Psoas muscle (tissue), 8 donors: ENCODE data around the gene UBE2S. TPM values are rescaled to one million over a fixed set of nuclear protein-coding genes. Genes with fewer than 3 reads are reported as not detected.

Experiments used
- ATAC-seq, 4 donors: fragments of 200-7000 bp; cut with Tn5 transposase; one replicate each; pipeline ENCODE4 v1.9.1; 2020; ENCODE audit warnings: moderate library complexity in 3 of 4, mild to moderate bottlenecking in 2 of 4
- DNase-seq, 2 donors: peaks; one replicate each; pipeline ENCODE4 v3.0.0-alpha.2; 2020
- H3K27ac ChIP-seq: fragments of 200-600 bp; one replicate; pipeline ENCODE4 v1.8.0; 2022
- H3K27me3 ChIP-seq, 3 donors: fragments of 200-600 bp in 1 of 3; one replicate each; pipeline versions ENCODE4 v1.6.1 to v1.8.0; 2013 to 2022; ENCODE audit warnings: low read length in 2 of 3, mild to moderate bottlenecking in 2 of 3, moderate library complexity in 1 of 3; ENCODE audit not compliant: insufficient read depth in 3 of 3
- H3K36me3 ChIP-seq, 2 donors: fragments of 200-600 bp in 1 of 2; one replicate each; pipeline versions ENCODE4 v1.6.1 to v1.8.0; 2013 to 2022; ENCODE audit warnings: low read depth in 1 of 2, mild to moderate bottlenecking in 1 of 2, moderate library complexity in 1 of 2; ENCODE audit not compliant: insufficient read depth in 1 of 2
- H3K4me1 ChIP-seq: fragments of 200-600 bp; one replicate; pipeline ENCODE4 v1.8.0; 2022
- H3K4me3 ChIP-seq: fragments of 200-600 bp; one replicate; pipeline ENCODE4 v1.8.0; 2022; ENCODE audit warnings: mild to moderate bottlenecking
- H3K9me3 ChIP-seq: fragments of 200-600 bp; one replicate; pipeline ENCODE4 v1.8.0; 2022
- WGBS, 3 donors: extraction: QIAGEN DNeasy Blood & Tissue Kit; methylation state at CpG; one replicate each; pipeline versions ENCODE4 v1.1.6 to v1.1.7; 2013; 5-methylcytosine and 5-hydroxymethylcytosine counted together
- intact Hi-C, 2 donors: fragments of 100-400 bp; cut with DNase I; formaldehyde crosslinking; loops; one replicate each; pipeline versions ENCODE4 v1.11.0 to v1.14.2; 2022
- polyA plus RNA-seq, 3 donors: library from polyadenylated mRNA; stranded (reverse); fragments of 200-250 nt; gene quantifications; one replicate each; pipeline ENCODE4 v1.2.3, GENCODE V29; 2013
- total RNA-seq, 4 donors: library from RNA; stranded (reverse); fragmentation: NEBNext Ultra II Directional in 2 of 4; extraction: Animal tissue kit (Norgen Biotek cat#: 25700) in 2 of 4; gene quantifications; one replicate each; pipeline versions ENCODE4 v1.2.1 to v1.2.4, GENCODE V29; 2021 to 2023
- TF ChIP-seq, protein P1 (sequence below): fragments of 200-600 bp; IDR thresholded peaks from one replicate; pipeline ENCODE4 v1.8.0; 2022; ENCODE audit warnings: antibody characterized with exemption
- donor health status: healthy with polysubstance abuse.
- donor health status: DM: no; HTN: no; CAD: no; lungs with moderate emphysema.
- donor health status: Bipolar disorder and iron deficiency.
- donor health status: healthy.
- donor health status: DM: yes; HTN: yes; CAD: no.
- donor health status: DM: no; HTN: no; CAD: no.
- donor health status: DM: no; HTN: no; CAD: no.
- donor health status: DM: yes; HTN: yes; CAD: no.

UBE2S gene
- total and polyA plus RNA-seq, 7 donors = 5.6 to 26.7 (median 17.9) TPM

- Histone ChIP-seq H3K27me3 (no peaks in the 10 kb centered on the region), H3K9me3 (no peaks in the 10 kb centered on the region), H3K4me3 (peak overlapping the region; percentile 81), H3K4me1 (peaks cover 32% of the 10 kb centered on the region), H3K36me3 (peaks cover 8 to 38% of the 10 kb centered on the region in 2 donors), H3K27ac (peak overlapping the region; percentile 86)
- DNase-seq = peak; percentile 97
- peak; percentile 87 to 92 (median 88) for ATAC-seq
- intact Hi-C loops = loop anchor here (5.0 to 10.0 kb wide), 5 partner anchors 43 to 270 kb away; partner anchors contain the start of genes U2AF2 (in 1 of the 2) and ZNF784 (in 1 of the 2)
- WGBS, 3 donors = 7 to 8% (median 7%) methylated on average over 34 of the region's 34 CpGs
- TF ChIP-seq, protein P1, sequence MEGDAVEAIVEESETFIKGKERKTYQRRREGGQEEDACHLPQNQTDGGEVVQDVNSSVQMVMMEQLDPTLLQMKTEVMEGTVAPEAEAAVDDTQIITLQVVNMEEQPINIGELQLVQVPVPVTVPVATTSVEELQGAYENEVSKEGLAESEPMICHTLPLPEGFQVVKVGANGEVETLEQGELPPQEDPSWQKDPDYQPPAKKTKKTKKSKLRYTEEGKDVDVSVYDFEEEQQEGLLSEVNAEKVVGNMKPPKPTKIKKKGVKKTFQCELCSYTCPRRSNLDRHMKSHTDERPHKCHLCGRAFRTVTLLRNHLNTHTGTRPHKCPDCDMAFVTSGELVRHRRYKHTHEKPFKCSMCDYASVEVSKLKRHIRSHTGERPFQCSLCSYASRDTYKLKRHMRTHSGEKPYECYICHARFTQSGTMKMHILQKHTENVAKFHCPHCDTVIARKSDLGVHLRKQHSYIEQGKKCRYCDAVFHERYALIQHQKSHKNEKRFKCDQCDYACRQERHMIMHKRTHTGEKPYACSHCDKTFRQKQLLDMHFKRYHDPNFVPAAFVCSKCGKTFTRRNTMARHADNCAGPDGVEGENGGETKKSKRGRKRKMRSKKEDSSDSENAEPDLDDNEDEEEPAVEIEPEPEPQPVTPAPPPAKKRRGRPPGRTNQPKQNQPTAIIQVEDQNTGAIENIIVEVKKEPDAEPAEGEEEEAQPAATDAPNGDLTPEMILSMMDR = no peak
Observed at GRCh38 chr19:55384920-55385723, 22.5 kb downstream of the UBE2S start.

- DNase-seq (peak; percentile 48 to 68), ATAC-seq (peak in 3 of 4 donors; percentile 6 to 15 (median 8))
- Histone ChIP-seq H3K36me3 (peaks cover 8 to 30% of the 10 kb centered on the region in 2 donors), H3K9me3 (no peaks in the 10 kb centered on the region), H3K4me1 (peaks cover 32% of the 10 kb centered on the region), H3K4me3 (peak within 1 kb of the TSS; percentile 81), H3K27me3 (no peaks in the 10 kb centered on the region), H3K27ac (peak within 1 kb of the TSS; percentile 86)
- WGBS, 3 donors = 20 to 35% (median 26%) methylated on average over 50 to 72 of the region's 72 CpGs
- intact Hi-C loops = loop anchor here (5.0 to 10.0 kb wide), 4 partner anchors 42 to 270 kb away; partner anchors contain the start of genes U2AF2 (in 1 of the 2) and ZNF784 (in 1 of the 2)
- TF ChIP-seq, protein P1 = no peak
Observed at GRCh38 chr19:55384131-55384919, 23.3 kb downstream of the UBE2S start, which contains the start of gene TMEM238. Gene TMEM238 (minus strand): TSS chr19:55384292. CDS start chr19:55384259, 33 bp downstream.

- intact Hi-C loops = loop anchor here (5.0 to 10.0 kb wide), 4 partner anchors 41 to 271 kb away; partner anchors contain the start of genes U2AF2 (in 1 of the 2) and ZNF784 (in 1 of the 2)
- no peaks in the 10 kb centered on the region for H3K27me3 ChIP-seq
- 5 to 9% (median 7%) methylated on average over 45 to 88 of the region's 88 CpGs for WGBS, 3 donors
- TF ChIP-seq, protein P1 = peak; percentile 23
- H3K27ac ChIP-seq = peak overlapping the region; percentile 86
- H3K4me1 ChIP-seq = peaks cover 27% of the 10 kb centered on the region
- peaks cover 5 to 22% of the 10 kb centered on the region in 2 donors for H3K36me3 ChIP-seq
- H3K4me3 ChIP-seq = peak overlapping the region; percentile 81
- no peaks in the 10 kb centered on the region for H3K9me3 ChIP-seq
- peak in 3 of 4 donors; percentile 10 to 22 (median 14) for ATAC-seq
- DNase-seq = peak; percentile 62 to 80
Observed at GRCh38 chr19:55383279-55384130, 24.1 kb downstream of the UBE2S start.

DNA sequence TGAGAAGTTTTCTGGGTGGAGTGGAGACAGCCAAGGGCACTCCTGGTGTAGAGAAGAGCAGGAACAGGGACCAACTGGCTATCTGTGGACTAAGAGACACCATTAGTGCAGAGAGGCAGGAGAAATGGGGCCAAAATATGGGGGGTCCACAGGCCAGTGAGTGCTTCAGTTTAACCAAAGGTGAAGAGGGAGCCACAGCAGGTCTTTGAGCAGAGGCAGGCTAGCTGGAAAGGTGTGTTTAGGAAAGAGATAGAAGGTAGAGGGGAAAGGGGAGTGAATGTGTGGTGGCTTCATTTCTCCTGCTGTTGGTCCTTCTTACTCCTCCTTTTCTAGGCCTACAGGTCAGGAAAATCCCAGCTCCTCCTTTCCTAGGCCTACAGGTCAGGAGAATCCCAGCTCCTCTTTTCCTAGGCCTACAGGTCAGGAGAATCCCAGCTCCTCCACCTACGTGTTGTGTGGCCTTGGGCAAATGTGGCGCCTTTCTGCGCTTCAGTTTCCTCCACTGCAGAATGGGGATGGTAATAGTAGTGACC is 25.0 kb downstream of the UBE2S start:
- ATAC-seq = no peak
- DNase-seq = no peak
- Histone ChIP-seq H3K4me1 (peaks cover 18% of the 10 kb centered on the region), H3K4me3 (no peak overlapping the region), H3K36me3 (peaks cover 0 to 13% of the 10 kb centered on the region in 2 donors), H3K27me3 (peaks cover 0 to 3% (median 0%) of the 10 kb centered on the region in 3 donors), H3K9me3 (no peaks in the 10 kb centered on the region), H3K27ac (no peak overlapping the region)
- TF ChIP-seq, protein P1 = no peak
- WGBS, 3 donors = 95 to 100% (median 99%) methylated on average over 3 of the region's 3 CpGs
- intact Hi-C loops = loop anchor here (5.0 to 10.0 kb wide), 4 partner anchors 40 to 272 kb away; partner anchors contain the start of genes U2AF2 (in 1 of the 2) and ZNF784 (in 1 of the 2)
